GM12878 (cell line): Measurements from ENCODE around the gene EBP. TPM values are rescaled to one million over a fixed set of nuclear protein-coding genes. Genes with fewer than 3 reads are reported as not detected.

ENCODE experiments used
- ATAC-seq: fragments of 200-7000 bp; cut with Tn5 transposase; 3 replicates; pipeline ENCODE4 v1.9.1; 2020; ENCODE audit warnings: mild to moderate bottlenecking, moderate library complexity
- BruUV-seq: library from RNA; stranded (reverse); fragments of 400-500 nt; replicated peaks from 2 replicates; lab custom pipeline; 2021; lab: Mats Ljungman, UMichigan
- CTCF ChIA-PET: fragments of 300-600 bp; sonication (Branson Sonifier 250); formaldehyde crosslinking; extraction: SDS; loops from one replicate; lab custom pipeline; 2021; ENCODE audit warnings: inconsistent platforms; lab: Yijun Ruan, JAX
- POLR2A ChIA-PET: fragments of 350-600 bp; formaldehyde crosslinking; extraction: SDS; loops from one replicate; lab custom pipeline; 2021; ENCODE audit warnings: inconsistent platforms; lab: Charles Lee
- RAD21 ChIA-PET: fragments of 300-600 bp; sonication (Branson Sonifier 250); formaldehyde crosslinking; loops from one replicate; lab custom pipeline; 2023; ENCODE audit warnings: antibody characterized with exemption; ENCODE audit not compliant: unreplicated experiment; lab: Charles Lee
- SMC1A ChIA-PET: fragments of 300-600 bp; sonication (Branson Sonifier 250); formaldehyde crosslinking; loops from one replicate; lab custom pipeline; 2023; ENCODE audit not compliant: unreplicated experiment, uncharacterized antibody; lab: Charles Lee
- DNase-seq: peaks from one replicate; pipeline ENCODE4 v3.0.0-alpha.2; 2011; ENCODE audit warnings: low read depth, low spot score
- FAIRE-seq: peaks from 3 replicates; lab custom pipeline; 2011; peaks lifted over from hg19 to GRCh38; lab: Jason Lieb, UNC
- H2AFZ ChIP-seq: 2 replicates; pipeline ENCODE4 v1.6.0; 2011; ENCODE audit warnings: low read depth, low read length, control low read depth; ENCODE audit not compliant: control insufficient read depth
- H3K27ac ChIP-seq: 2 replicates; pipeline ENCODE4 v1.5.1; 2011; ENCODE audit warnings: control low read depth; ENCODE audit not compliant: control insufficient read depth, insufficient read depth
- H3K27me3 ChIP-seq, 2 experiments: replicated peaks in 1 of 2; 2 replicates each; pipeline versions ENCODE4 v1.6.0 to v1.6.1; 2011; ENCODE audit warnings: low read length in 1 of 2; ENCODE audit not compliant: control insufficient read depth in 2 of 2, insufficient read depth in 2 of 2
- H3K36me3 ChIP-seq, 2 experiments: 2 replicates each; pipeline ENCODE4 v1.5.1; 2011; ENCODE audit warnings: low read length in 1 of 2; ENCODE audit not compliant: control insufficient read depth in 2 of 2, insufficient read depth in 2 of 2
- H3K4me1 ChIP-seq: 2 replicates; pipeline ENCODE4 v1.6.1; 2011; ENCODE audit warnings: mild to moderate bottlenecking, low read length, moderate library complexity, mixed read lengths; ENCODE audit not compliant: control insufficient read depth, insufficient read depth
- H3K4me2 ChIP-seq: 2 replicates; pipeline ENCODE4 v1.6.0; 2011; ENCODE audit warnings: control low read depth; ENCODE audit not compliant: control insufficient read depth, insufficient read depth
- H3K4me3 ChIP-seq: fragments of 200-600 bp; sonication (generic); 2 replicates; pipeline ENCODE4 v1.5.1; 2016
- H3K79me2 ChIP-seq: 2 replicates; pipeline ENCODE4 v1.6.0; 2011; ENCODE audit warnings: low read length; ENCODE audit not compliant: control insufficient read depth, insufficient read depth
- H3K9ac ChIP-seq: 2 replicates; pipeline ENCODE4 v1.8.0; 2011; ENCODE audit warnings: low read length, control low read depth, mixed read lengths; ENCODE audit not compliant: control insufficient read depth, insufficient read depth
- H3K9me3 ChIP-seq: replicated peaks from 3 replicates; pipeline ENCODE4 v1.5.1; 2011; ENCODE audit warnings: mild to moderate bottlenecking, low read length; ENCODE audit not compliant: control insufficient read depth, insufficient read depth
- H4K20me1 ChIP-seq: 2 replicates; pipeline ENCODE4 v1.6.0; 2011; ENCODE audit not compliant: control insufficient read depth, insufficient read depth
- MLLT1 ChIP-seq: fragments of 450-650 bp; IDR thresholded peaks from 2 replicates; pipeline ENCODE4 v1.6.1; 2016; ENCODE audit warnings: mild to moderate bottlenecking
- MYC ChIP-seq: IDR thresholded peaks from 2 replicates; pipeline ENCODE4 v1.6.1; 2011; ENCODE audit warnings: mild to moderate bottlenecking, low read length, moderate library complexity, inconsistent platforms; ENCODE audit not compliant: insufficient read depth, insufficient replicate concordance, insufficient read length, severe bottlenecking
- SMARCA5 ChIP-seq: fragments of 450-650 bp; IDR thresholded peaks from 2 replicates; pipeline ENCODE4 v1.6.1; 2017; ENCODE audit warnings: mild to moderate bottlenecking
- WGBS: methylation state at CpG from one replicate; pipeline ENCODE4 v1.1.6; 2016; ENCODE audit warnings: low lambda C conversion rate; ENCODE audit not compliant: insufficient replicate concordance, insufficient coverage; ENCODE audit errors: missing lambda C conversion rate; 5-methylcytosine and 5-hydroxymethylcytosine counted together
- in situ Hi-C: fragments of 300-500 bp; cut with MboI; formaldehyde crosslinking; loops from 9 replicates; pipeline ENCODE4 v1.14.3; 2018; ENCODE audit warnings: mixed read lengths
- intact Hi-C: fragments of 100-400 bp; cut with micrococcal nuclease; formaldehyde crosslinking; loops from one replicate; pipeline ENCODE4 v1.14.2; 2022; ENCODE audit not compliant: unreplicated experiment
- polyA plus RNA-seq, 11 experiments: library from polyadenylated mRNA; depleted of rRNA in 4 of 11; unstranded in 6 of 11; stranded (reverse) in 5 of 11; fragments of >200 nt; fragmentation: Nextera tagmentation in 4 of 11; fragmentation: Illumina TruSeq in 1 of 11; extraction: Ambion mirVana in 4 of 11; extraction: Trizol in 1 of 11; gene quantifications; 1 replicate in 1 of 11; 2 replicates in 10 of 11; pipeline versions ENCODE4 v1.2.1 to v1.2.3, GENCODE V29; 2011 to 2016; ENCODE audit warnings: inconsistent platforms in 2 of 11, missing spikeins in 2 of 11, low read depth in 1 of 11
- total RNA-seq, 4 experiments: library from RNA; depleted of rRNA in 3 of 4; stranded (reverse); fragments of >200 nt in 3 of 4; fragmentation: Illumina TruSeq in 1 of 4; extraction: Trizol in 1 of 4; gene quantifications; 2 replicates each; pipeline versions ENCODE4 v1.2.1 to v1.2.3, GENCODE V29; 2013 to 2021

The EBP gene
- total and polyA plus RNA-seq, 10 of the 15 experiments (the other 5 are each of a cell fraction or from before 2014, with no cell fraction given), result 125 to 628 (median 180) TPM

- Histone ChIP-seq H3K27ac (peak overlapping the region; percentile 44; the same call in 1 of the 2 replicates), H2AFZ (peak overlapping the region; percentile 74), H3K4me1 (no peaks in the 10 kb centered on the region), H3K9ac (no peak overlapping the region), H3K27me3 (no peaks in the 10 kb centered on the region), H3K4me2 (no peak overlapping the region), H3K9me3 (no peaks in the 10 kb centered on the region), H3K36me3 (no peaks in the 10 kb centered on the region), H4K20me1 (no peaks in the 10 kb centered on the region), H3K4me3 (no peak overlapping the region), H3K79me2 (peaks cover 20% of the 10 kb centered on the region)
- ATAC-seq (no peak), FAIRE-seq (no peak), DNase-seq (no peak)
- WGBS, result 82% methylated on average over 23 of the region's 23 CpGs
- RAD21 ChIA-PET, result interaction anchor here (0.7 to 1.8 kb wide), 6 partner anchors 12 to 581 kb away, joined by 4 to 9 read pairs (median 4); no protein-coding TSS in a partner anchor
- POLR2A ChIA-PET, result interaction anchor here (0.7 to 2.6 kb wide), 9 partner anchors 10 to 403 kb away, joined by 3 to 15 read pairs (median 5); partner anchors contain the start of genes EBP and RBM3
- BruUV-seq, result no TSS peak
- in situ Hi-C loops (no loop called here), intact Hi-C loops (loop anchor here (1.0 to 2.0 kb wide), 2 partner anchors 18 to 36 kb away; partner anchors contain the start of genes EBP and RBM3)
- CTCF ChIA-PET, result interaction anchor here (0.7 to 3.0 kb wide), 7 partner anchors 12 to 110 kb away, joined by 3 to 14 read pairs (median 4); partner anchors contain the start of gene EBP
- SMC1A ChIA-PET, result interaction anchor here (0.7 to 2.8 kb wide), 7 partner anchors 8 to 89 kb away, joined by 3 to 11 read pairs (median 4); partner anchors contain the start of gene EBP
- TF ChIP-seq MLLT1, result peak; percentile 68
- no peak for TF ChIP-seq MYC
- 0 out of 2 replicates have a peak, but pooled peaks have one; percentile 28 for TF ChIP-seq SMARCA5
Measured at GRCh38 chrX:48538641-48539344, 17.2 kb downstream of the EBP start.
